SHP77 (cell line): ENCODE results near the gene LCAT.
"Not testable (repeated sequence)": the region's sequence is repeated elsewhere in the genome, so short reads cannot be mapped to it uniquely, and the experiment has no call there.

ENCODE experiments used
- DNase-seq, 2 experiments: peaks; one replicate each; lab custom pipeline; 2025; lab: John Stamatoyannopoulos, UW

LCAT gene

GRCh38 chr16:67946966-67947558 is 3.1 kb upstream of the LCAT start:
- no peak for DNase-seq

GRCh38 chr16:67946128-67946569 is 2.2 kb upstream of the LCAT start:
- DNase-seq = no peak

GRCh38 chr16:67945392-67945933 is 1.5 kb upstream of the LCAT start:
- DNase-seq = no peak

GRCh38 chr16:67944690-67945391 is 921 bp upstream of the LCAT start:
- DNase-seq = no peak

- no peak for DNase-seq
Measured at GRCh38 chr16:67943256-67943618, 683 bp downstream of the LCAT start.

GRCh38 chr16:67942510-67943255 is 1.2 kb downstream of the LCAT start:
- DNase-seq = no peak

- peak; percentile 31 to 43 for DNase-seq
Measured at GRCh38 chr16:67942200-67942509, 1.8 kb downstream of the LCAT start.

GRCh38 chr16:67941469-67942199 is 2.3 kb downstream of the LCAT start:
- no peak for DNase-seq

- no peak for DNase-seq
Measured at GRCh38 chr16:67940446-67941089, 3.4 kb downstream of the LCAT start.

- no peak for DNase-seq
Measured at GRCh38 chr16:67939507-67940445, 4.1 kb downstream of the LCAT start.

GRCh38 chr16:67937713-67938112 is 6.2 kb downstream of the LCAT start:
- not testable (repeated sequence) for DNase-seq

GRCh38 chr16:67936880-67937605 is 6.9 kb downstream of the LCAT start:
- no peak for DNase-seq

GRCh38 chr16:67936124-67936879 is 7.6 kb downstream of the LCAT start, which contains the start of gene PSMB10:
Gene PSMB10 (minus strand): TSS chr16:67936850. CDS start chr16:67936749, 101 bp downstream.
- peak in 1 of 2 experiments; percentile 17 for DNase-seq

- peak; percentile 96 to 97 for DNase-seq
Measured at GRCh38 chr16:67935402-67936123, 8.4 kb downstream of the LCAT start.

- no peak for DNase-seq
Measured at GRCh38 chr16:67935101-67935401, 8.9 kb downstream of the LCAT start.

GRCh38 chr16:67934306-67935100 is 9.4 kb downstream of the LCAT start:
- DNase-seq = peak in 1 of 2 experiments; percentile 12

- DNase-seq = no peak
Measured at GRCh38 chr16:67933805-67934204, 10.1 kb downstream of the LCAT start.

- DNase-seq = no peak
Measured at GRCh38 chr16:67932462-67932840, 11.5 kb downstream of the LCAT start.
